ENCODE measurements around the gene UACA. TPM values are rescaled to one million over a fixed set of nuclear protein-coding genes. Genes with fewer than 3 reads are reported as not detected.

The UACA gene
- total and polyA plus RNA-seq, 2 experiments from 2014 or later = 21.5 to 35.8 TPM

GRCh38 chr15:70608144-70608543 is 155.2 kb downstream of the UACA start:
- no peaks in the 10 kb centered on the region for H3K79me2 ChIP-seq (replicated peaks; ENCODE audit: insufficient read depth)
- Mint-ChIP-seq H3K27me3 (ENCODE audit: insufficient read depth, low read depth, poor library complexity) (peaks cover 3% of the 10 kb centered on the region), H3K9me3 (no peaks in the 10 kb centered on the region), H3K4me3 (no peak overlapping the region), H3K4me1 (peaks cover 24% of the 10 kb centered on the region), H3K36me3 (ENCODE audit: low read depth) (no peaks in the 10 kb centered on the region), H3K27ac (no peak overlapping the region)
- TF ChIP-seq CREB1 (CRISPR knock-in tag; IDR thresholded peaks at IDR 0.05; ENCODE audit: low read depth) (no peak), EZH2phosphoT487 (IDR thresholded peaks at IDR 0.05; ENCODE audit: unreplicated experiment) (no peak), ZNF114 (CRISPR knock-in tag; IDR thresholded peaks at IDR 0.05) (no peak), EZH2 (IDR thresholded peaks at IDR 0.05; ENCODE audit: low read depth, unreplicated experiment) (no peak), CTCF (conservative IDR thresholded peaks at IDR 0.05; ENCODE audit: low read depth in 2 of 2) (no peak)
- no peak overlapping the region for H3K27ac ChIP-seq (ENCODE audit: low read depth)
- H4K20me1 ChIP-seq (replicated peaks; ENCODE audit: insufficient read depth) = no peaks in the 10 kb centered on the region
- H2AFZ ChIP-seq = no peak overlapping the region
- H3K4me2 ChIP-seq = no peak overlapping the region
- H3K27me3 ChIP-seq (ENCODE audit: insufficient read depth) = no peaks in the 10 kb centered on the region
- H3K36me3 ChIP-seq (ENCODE audit: insufficient read depth) = no peaks in the 10 kb centered on the region
- H3K9me2 ChIP-seq (ENCODE audit: insufficient read depth) = no peaks in the 10 kb centered on the region
- H3K4me1 ChIP-seq (ENCODE audit: insufficient read depth) = peaks cover 17% of the 10 kb centered on the region
- ATAC-seq (peak; percentile 31), DNase-seq (ENCODE audit: low spot score) (peak; percentile 57)
- no peak overlapping the region for H3K4me3 ChIP-seq
- H3F3A ChIP-seq (replicated peaks; ENCODE audit: low read depth) = no peaks in the 10 kb centered on the region

- H3K4me2 ChIP-seq = no peak overlapping the region
- TF ChIP-seq CTCF (conservative IDR thresholded peaks at IDR 0.05; ENCODE audit: low read depth in 2 of 2) = no peak
- 0 out of 2 replicates have a peak, but pooled peaks have one; percentile 25 for TF ChIP-seq ZNF114 (CRISPR knock-in tag; IDR thresholded peaks at IDR 0.05)
- no peak for TF ChIP-seq CREB1 (CRISPR knock-in tag; IDR thresholded peaks at IDR 0.05; ENCODE audit: low read depth)
- no peak for TF ChIP-seq EZH2phosphoT487 (IDR thresholded peaks at IDR 0.05; ENCODE audit: unreplicated experiment)
- no peak for TF ChIP-seq ZNF331 (CRISPR knock-in tag; IDR thresholded peaks at IDR 0.05; ENCODE audit: low read depth)
- TF ChIP-seq POLR2AphosphoS5 (IDR thresholded peaks at IDR 0.05; ENCODE audit: low read depth) = no peak
- H3K36me3 Mint-ChIP-seq (ENCODE audit: low read depth) = no peaks in the 10 kb centered on the region
- H3K79me2 ChIP-seq (replicated peaks; ENCODE audit: insufficient read depth) = no peaks in the 10 kb centered on the region
- H3K4me3 ChIP-seq = no peak overlapping the region
- H4K20me1 ChIP-seq (replicated peaks; ENCODE audit: insufficient read depth) = no peaks in the 10 kb centered on the region
- H3K27ac ChIP-seq (ENCODE audit: low read depth) = no peak overlapping the region
- H3F3A ChIP-seq (replicated peaks; ENCODE audit: low read depth) = no peaks in the 10 kb centered on the region
- peaks cover 24% of the 10 kb centered on the region for H3K4me1 Mint-ChIP-seq
- H3K27ac Mint-ChIP-seq = peak overlapping the region; percentile 59; the same call in 1 of the 2 replicates
- no peak overlapping the region for H3K4me3 Mint-ChIP-seq
- 0 out of 3 replicates have a peak, but pooled peaks cover under 1% of the 10 kb centered on the region for H3K9me3 Mint-ChIP-seq
- peak overlapping the region; percentile 64; the same call in 1 of the 2 replicates for H2AFZ ChIP-seq
- H3K36me3 ChIP-seq (ENCODE audit: insufficient read depth) = no peaks in the 10 kb centered on the region
- H3K9me2 ChIP-seq (ENCODE audit: insufficient read depth) = no peaks in the 10 kb centered on the region; the same call in 1 of the 2 replicates
- H3K27me3 Mint-ChIP-seq (ENCODE audit: insufficient read depth, low read depth, poor library complexity) = peaks cover 6% of the 10 kb centered on the region
- DNase-seq (ENCODE audit: low spot score) (peak; percentile 29), ATAC-seq (peak; percentile 44)
- no peaks in the 10 kb centered on the region for H3K27me3 ChIP-seq (ENCODE audit: insufficient read depth)
- peaks cover 17% of the 10 kb centered on the region for H3K4me1 ChIP-seq (ENCODE audit: insufficient read depth)
Observed at GRCh38 chr15:70605606-70606410, 157.6 kb downstream of the UACA start.

All from GM23338 (cell line).